Thyroid gland (tissue), 4 donors: ENCODE measurements around the gene ADAM8.

ENCODE experiments used
- POLR2A ChIP-seq, 2 donors: fragments of 450-650 bp; IDR thresholded peaks; one replicate each; pipeline ENCODE4 v1.6.1; 2017; ENCODE audit warnings: antibody characterized with exemption in 2 of 2, mild to moderate bottlenecking in 2 of 2, moderate library complexity in 1 of 2
- TF ChIP-seq, protein P1 (sequence below), 6 experiments: fragments of 200-600 bp in 3 of 6; fragments of 450-650 bp in 3 of 6; sonication (generic) in 3 of 6; IDR thresholded peaks; one replicate each; pipeline ENCODE4 v1.5.1; 2016 to 2019; ENCODE audit warnings: antibody characterized with exemption in 6 of 6, mild to moderate bottlenecking in 2 of 6, inconsistent platforms in 1 of 6, moderate library complexity in 1 of 6

DNA sequence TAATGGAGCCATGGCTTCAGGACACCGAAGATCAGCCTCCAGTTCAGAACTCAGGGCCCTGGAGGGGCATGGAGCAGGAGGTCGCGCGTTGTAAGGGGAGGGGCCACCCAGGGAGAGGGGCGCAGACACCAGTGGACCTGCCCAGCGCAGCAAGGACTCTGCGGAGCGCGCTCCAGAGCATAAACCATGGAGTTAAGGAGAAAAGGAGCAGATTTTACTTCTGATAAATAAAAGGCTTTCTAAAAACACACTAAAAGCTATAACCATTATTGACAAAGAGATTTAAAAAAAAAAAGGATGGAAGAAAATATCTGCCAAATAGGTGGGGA lies 49.5 kb upstream of the ADAM8 start:
- TF ChIP-seq POLR2A (IDR thresholded peaks at IDR 0.05): no peak
- TF ChIP-seq, protein P1, sequence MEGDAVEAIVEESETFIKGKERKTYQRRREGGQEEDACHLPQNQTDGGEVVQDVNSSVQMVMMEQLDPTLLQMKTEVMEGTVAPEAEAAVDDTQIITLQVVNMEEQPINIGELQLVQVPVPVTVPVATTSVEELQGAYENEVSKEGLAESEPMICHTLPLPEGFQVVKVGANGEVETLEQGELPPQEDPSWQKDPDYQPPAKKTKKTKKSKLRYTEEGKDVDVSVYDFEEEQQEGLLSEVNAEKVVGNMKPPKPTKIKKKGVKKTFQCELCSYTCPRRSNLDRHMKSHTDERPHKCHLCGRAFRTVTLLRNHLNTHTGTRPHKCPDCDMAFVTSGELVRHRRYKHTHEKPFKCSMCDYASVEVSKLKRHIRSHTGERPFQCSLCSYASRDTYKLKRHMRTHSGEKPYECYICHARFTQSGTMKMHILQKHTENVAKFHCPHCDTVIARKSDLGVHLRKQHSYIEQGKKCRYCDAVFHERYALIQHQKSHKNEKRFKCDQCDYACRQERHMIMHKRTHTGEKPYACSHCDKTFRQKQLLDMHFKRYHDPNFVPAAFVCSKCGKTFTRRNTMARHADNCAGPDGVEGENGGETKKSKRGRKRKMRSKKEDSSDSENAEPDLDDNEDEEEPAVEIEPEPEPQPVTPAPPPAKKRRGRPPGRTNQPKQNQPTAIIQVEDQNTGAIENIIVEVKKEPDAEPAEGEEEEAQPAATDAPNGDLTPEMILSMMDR (IDR thresholded peaks at IDR 0.05): no peak
